BLaER1 treated with 17β-estradiol and CSF1 and Interleukin-3, amounts not matched to agents 10 nM and 100 nM (cell line): ENCODE measurements around the gene TANK.

ENCODE experiments used
- H3K27ac ChIP-seq, 11 experiments: shearing (Covaris generic); formaldehyde crosslinking; 2 replicates each; pipeline ENCODE4 v1.8.1; 2022
- H3K27me3 ChIP-seq, 11 experiments: shearing (Covaris generic); formaldehyde crosslinking; 2 replicates each; pipeline ENCODE4 v1.8.1; 2022
- H3K36me3 ChIP-seq, 11 experiments: shearing (Covaris generic); formaldehyde crosslinking; 2 replicates each; pipeline ENCODE4 v1.8.1; 2022
- H3K4me1 ChIP-seq, 10 experiments: shearing (Covaris generic); formaldehyde crosslinking; 2 replicates each; pipeline ENCODE4 v1.8.1; 2022
- H3K4me2 ChIP-seq, 11 experiments: shearing (Covaris generic); formaldehyde crosslinking; 2 replicates each; pipeline ENCODE4 v1.8.1; 2022
- H3K4me3 ChIP-seq, 10 experiments: shearing (Covaris generic); formaldehyde crosslinking; 2 replicates each; pipeline ENCODE4 v1.8.1; 2022
- H3K9ac ChIP-seq, 11 experiments: shearing (Covaris generic); formaldehyde crosslinking; 2 replicates each; pipeline ENCODE4 v1.8.1; 2022
- H3K9me3 ChIP-seq, 11 experiments: shearing (Covaris generic); formaldehyde crosslinking; replicated peaks in 1 of 11; 2 replicates each; pipeline ENCODE4 v1.8.1; 2022
- H4K20me1 ChIP-seq, 11 experiments: shearing (Covaris generic); formaldehyde crosslinking; 2 replicates each; pipeline ENCODE4 v1.8.1; 2022
- Cebpa-rat ChIP-seq, 11 experiments: shearing (Covaris generic); IDR thresholded peaks; 2 replicates each; pipeline ENCODE4 v1.8.1; 2022

The TANK gene

DNA sequence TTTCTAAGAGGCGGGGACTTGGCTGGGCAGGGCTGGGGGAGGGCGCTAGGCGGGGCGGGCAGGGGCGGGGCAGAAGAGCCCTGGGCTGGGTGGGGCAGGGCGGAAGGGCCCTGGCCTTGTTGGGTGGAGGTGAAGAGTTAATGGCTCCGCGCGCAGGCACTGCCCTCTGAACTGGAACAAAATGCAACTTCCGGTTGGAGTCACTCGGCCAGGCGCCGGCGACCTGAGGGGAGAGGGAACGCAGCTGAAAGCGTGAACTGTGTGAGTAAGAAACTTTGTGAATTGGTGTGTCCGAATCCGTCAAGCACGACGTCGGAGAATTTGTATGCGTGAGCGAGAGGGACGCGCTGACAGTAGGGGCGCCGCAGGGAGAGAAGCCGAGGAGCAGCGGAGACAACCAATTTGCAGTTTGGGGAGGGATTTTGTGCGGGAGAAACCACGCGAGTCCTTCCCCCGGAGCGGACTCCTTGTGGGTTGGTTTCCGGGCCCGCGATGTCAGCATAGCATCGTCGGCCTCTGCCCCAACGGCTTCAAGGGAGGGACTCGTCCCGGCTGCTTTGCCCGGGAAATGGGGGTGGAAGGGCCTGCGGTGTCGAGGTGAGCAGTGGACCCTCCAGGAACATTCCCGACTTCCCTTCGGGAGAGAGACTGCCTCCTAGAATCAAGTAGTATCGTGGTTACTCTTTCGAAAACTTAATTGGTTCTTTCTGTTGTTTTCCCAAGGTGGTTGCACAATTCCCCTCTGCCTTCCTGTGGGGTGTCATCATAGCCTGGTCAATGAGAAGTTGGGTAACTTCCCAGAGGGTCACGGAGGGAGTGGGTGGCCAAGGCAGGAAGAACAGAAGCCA lies at the start of gene TANK:
TANK (plus strand) TSS at position 203 of the 848 bp plus-strand sequence. CDS start 19,235 bp downstream, outside the sequence.
- TF ChIP-seq Cebpa-rat (IDR thresholded peaks at IDR 0.05), result peak; percentile 94 to 99 (median 97)
- H3K9me3 ChIP-seq, result peaks cover 0 to 9% (median 0%) of the 10 kb centered on the region in 11 experiments; a peak in 2 of 22 replicates
- H3K27me3 ChIP-seq, result no peaks in the 10 kb centered on the region
- H3K4me3 ChIP-seq, result peak within 1 kb of the TSS; percentile 67 to 91 (median 84)
- peak within 1 kb of the TSS; percentile 60 to 86 (median 80) for H3K4me2 ChIP-seq
- H3K4me1 ChIP-seq, result peaks cover 18 to 47% (median 35%) of the 10 kb centered on the region in 10 experiments
- peak within 1 kb of the TSS; percentile 93 to 99 (median 99) for H3K27ac ChIP-seq
- peaks cover 22 to 38% (median 27%) of the 10 kb centered on the region in 11 experiments; a peak in 20 of 22 replicates for H3K36me3 ChIP-seq
- H4K20me1 ChIP-seq, result peaks cover 0 to 36% (median 0%) of the 10 kb centered on the region in 11 experiments; a peak in 3 of 22 replicates
- H3K9ac ChIP-seq, result peak within 1 kb of the TSS; percentile 93 to 99 (median 99)

- TF ChIP-seq Cebpa-rat (IDR thresholded peaks at IDR 0.05), result no peak
- no peak overlapping the region for H3K27ac ChIP-seq
- no peaks in the 10 kb centered on the region for H3K9me3 ChIP-seq
- no peak overlapping the region for H3K4me3 ChIP-seq
- no peaks in the 10 kb centered on the region for H3K27me3 ChIP-seq
- no peak overlapping the region for H3K4me2 ChIP-seq
- no peaks in the 10 kb centered on the region for H3K36me3 ChIP-seq
- no peak overlapping the region for H3K9ac ChIP-seq
- peaks cover 0 to 21% (median 0%) of the 10 kb centered on the region in 10 experiments; a peak in 3 of 20 replicates for H3K4me1 ChIP-seq
- H4K20me1 ChIP-seq, result no peaks in the 10 kb centered on the region
Measured at GRCh38 chr2:161111531-161111930, 48.7 kb upstream of the TANK start.

- no peak for TF ChIP-seq Cebpa-rat (IDR thresholded peaks at IDR 0.05)
- no peaks in the 10 kb centered on the region for H3K27me3 ChIP-seq
Measured at GRCh38 chr2:161112908-161113307, 47.3 kb upstream of the TANK start.

DNA sequence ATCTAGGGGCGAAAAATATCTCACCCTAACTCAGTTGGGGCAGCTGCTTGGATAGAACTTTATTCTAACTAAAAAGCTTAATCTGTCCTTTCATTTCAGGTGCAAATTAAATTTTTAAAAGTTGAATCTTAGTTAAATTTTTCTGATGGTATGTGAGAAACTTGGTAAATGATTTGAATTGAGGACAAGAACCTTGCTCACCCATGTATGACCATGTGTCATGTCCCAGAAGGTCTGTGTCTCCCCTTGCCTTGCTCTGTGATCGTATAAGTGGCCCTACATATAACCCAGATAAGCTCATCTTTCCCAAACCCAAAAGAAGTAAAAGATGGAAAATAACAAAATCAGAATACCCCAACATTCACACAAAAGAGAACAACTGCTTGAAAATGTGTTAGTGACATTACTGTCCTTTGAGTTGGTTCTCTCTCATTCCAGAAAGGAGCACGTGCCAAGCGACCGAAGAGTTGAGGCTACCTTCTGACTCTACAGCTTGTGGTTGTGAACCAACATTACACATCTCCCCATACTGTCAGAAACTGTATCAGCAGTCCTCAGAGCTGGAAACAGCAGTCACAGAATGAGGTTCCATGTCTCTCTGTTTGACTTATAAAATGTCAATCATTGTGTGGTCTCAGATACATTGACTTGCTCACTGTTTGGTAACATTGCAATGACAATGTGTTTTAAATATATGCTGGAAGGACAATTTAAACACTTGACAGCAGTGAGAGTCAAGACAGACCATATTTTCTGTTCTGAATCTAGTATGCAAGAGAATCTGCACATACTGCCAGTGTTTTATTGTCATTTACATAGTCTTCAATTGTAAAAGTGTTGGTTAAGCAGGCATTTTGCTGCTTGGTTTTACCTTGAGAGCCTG lies 46.3 kb upstream of the TANK start:
- peaks cover 0 to 24% (median 0%) of the 10 kb centered on the region in 10 experiments; a peak in 3 of 20 replicates for H3K4me1 ChIP-seq
- H3K27me3 ChIP-seq, result no peaks in the 10 kb centered on the region
- TF ChIP-seq Cebpa-rat (IDR thresholded peaks at IDR 0.05), result no peak

More at GRCh38 chr2:161112908-161113307, 47.3 kb upstream of the TANK start:
- Histone ChIP-seq H4K20me1 (no peaks in the 10 kb centered on the region), H3K27ac (no peak overlapping the region), H3K9ac (no peak overlapping the region), H3K9me3 (no peaks in the 10 kb centered on the region), H3K36me3 (no peaks in the 10 kb centered on the region), H3K4me2 (no peak overlapping the region), H3K4me1 (peaks cover 0 to 24% (median 0%) of the 10 kb centered on the region in 10 experiments; a peak in 3 of 20 replicates), H3K4me3 (no peak overlapping the region)

GRCh38 chr2:161115205-161115604 lies 45.0 kb upstream of the TANK start:
- Histone ChIP-seq H3K9ac (no peak overlapping the region), H3K4me1 (peaks cover 0 to 24% (median 6%) of the 10 kb centered on the region in 10 experiments; a peak in 13 of 20 replicates), H3K27me3 (no peaks in the 10 kb centered on the region), H3K9me3 (no peaks in the 10 kb centered on the region), H3K4me2 (peak overlapping the region in 2 of 11 experiments; percentile 15 to 37; a peak in 2 of 22 replicates), H3K36me3 (no peaks in the 10 kb centered on the region), H4K20me1 (no peaks in the 10 kb centered on the region), H3K27ac (no peak overlapping the region), H3K4me3 (no peak overlapping the region)
- no peak for TF ChIP-seq Cebpa-rat (IDR thresholded peaks at IDR 0.05)

More for the DNA sequence above, 46.3 kb upstream of the TANK start:
- Histone ChIP-seq H3K4me3 (no peak overlapping the region), H3K27ac (no peak overlapping the region), H3K36me3 (no peaks in the 10 kb centered on the region), H3K4me2 (no peak overlapping the region), H3K9me3 (no peaks in the 10 kb centered on the region), H3K9ac (no peak overlapping the region), H4K20me1 (no peaks in the 10 kb centered on the region)

DNA sequence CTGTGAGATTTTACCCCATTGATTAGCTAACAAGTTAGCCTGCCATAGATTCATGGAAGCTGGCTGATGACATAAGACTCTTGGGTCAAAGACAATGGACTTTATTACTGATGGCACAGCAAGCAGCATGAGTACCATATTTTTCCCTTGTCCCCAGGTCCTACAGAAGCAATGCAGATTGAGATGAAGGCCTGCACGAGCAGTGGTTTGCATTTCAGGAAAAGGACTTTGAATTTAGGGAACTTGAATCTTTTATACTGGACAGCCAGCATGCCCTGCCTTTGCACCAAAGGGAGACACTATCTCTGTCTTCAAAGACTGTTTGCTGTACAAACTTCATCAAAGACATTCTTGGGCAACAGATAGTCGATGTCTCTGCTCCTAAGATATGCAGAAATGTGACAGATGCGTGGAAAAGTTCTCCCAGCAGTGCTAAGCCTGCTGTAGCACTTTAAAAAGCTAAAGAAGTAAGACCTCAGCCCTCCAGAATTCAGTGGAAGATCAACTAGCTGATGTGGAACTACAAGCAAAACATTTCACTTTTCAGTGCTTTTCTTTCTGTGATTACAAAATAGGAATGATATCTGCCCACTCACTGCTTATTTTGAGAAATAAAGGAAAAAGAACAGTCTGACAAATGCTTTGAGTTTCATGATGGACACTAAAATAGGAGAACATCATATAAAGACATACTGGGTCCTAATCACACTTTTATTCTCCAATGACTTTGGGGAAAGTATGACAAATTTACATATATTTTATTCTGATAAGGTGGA lies 44.4 kb upstream of the TANK start:
- Histone ChIP-seq H3K9me3 (no peaks in the 10 kb centered on the region), H4K20me1 (no peaks in the 10 kb centered on the region), H3K27ac (no peak overlapping the region), H3K4me3 (no peak overlapping the region), H3K36me3 (no peaks in the 10 kb centered on the region), H3K27me3 (no peaks in the 10 kb centered on the region), H3K9ac (no peak overlapping the region), H3K4me1 (peaks cover 0 to 24% (median 6%) of the 10 kb centered on the region in 10 experiments; a peak in 13 of 20 replicates), H3K4me2 (peak overlapping the region in 2 of 11 experiments; percentile 15 to 37; a peak in 3 of 22 replicates)
- TF ChIP-seq Cebpa-rat (IDR thresholded peaks at IDR 0.05), result no peak

- H3K27me3 ChIP-seq, result no peaks in the 10 kb centered on the region
- no peak overlapping the region for H3K9ac ChIP-seq
- H3K36me3 ChIP-seq, result no peaks in the 10 kb centered on the region
- peak overlapping the region in 1 of 11 experiments; percentile 37; a peak in 1 of 22 replicates for H3K4me2 ChIP-seq
- H3K9me3 ChIP-seq, result no peaks in the 10 kb centered on the region
- no peaks in the 10 kb centered on the region for H4K20me1 ChIP-seq
- no peak overlapping the region for H3K4me3 ChIP-seq
- H3K4me1 ChIP-seq, result peaks cover 0 to 24% (median 6%) of the 10 kb centered on the region in 10 experiments; a peak in 13 of 20 replicates
- H3K27ac ChIP-seq, result no peak overlapping the region
- TF ChIP-seq Cebpa-rat (IDR thresholded peaks at IDR 0.05), result no peak
Measured at GRCh38 chr2:161116509-161116908, 43.7 kb upstream of the TANK start.

GRCh38 chr2:161117506-161117905 lies 42.7 kb upstream of the TANK start:
- no peaks in the 10 kb centered on the region for H4K20me1 ChIP-seq
- H3K9ac ChIP-seq, result no peak overlapping the region
- H3K27me3 ChIP-seq, result no peaks in the 10 kb centered on the region
- H3K9me3 ChIP-seq, result no peaks in the 10 kb centered on the region
- TF ChIP-seq Cebpa-rat (IDR thresholded peaks at IDR 0.05), result no peak
- no peaks in the 10 kb centered on the region for H3K36me3 ChIP-seq
- no peak overlapping the region for H3K4me3 ChIP-seq
- no peak overlapping the region for H3K27ac ChIP-seq
- H3K4me1 ChIP-seq, result peaks cover 6 to 31% (median 7%) of the 10 kb centered on the region in 10 experiments; a peak in 17 of 20 replicates
- H3K4me2 ChIP-seq, result no peak overlapping the region
